GM12878 (cell line): ENCODE measurements around the gene TSKU. TPM values are rescaled to one million over a fixed set of nuclear protein-coding genes. Genes with fewer than 3 reads are reported as not detected.

Experiments
- ATAC-seq: fragments of 200-7000 bp; cut with Tn5 transposase; 3 replicates; pipeline ENCODE4 v1.9.1; 2020; ENCODE audit warnings: mild to moderate bottlenecking, moderate library complexity
- BruUV-seq: library from RNA; stranded (reverse); fragments of 400-500 nt; replicated peaks from 2 replicates; lab custom pipeline; 2021; lab: Mats Ljungman, UMichigan
- CTCF ChIA-PET: fragments of 300-600 bp; sonication (Branson Sonifier 250); formaldehyde crosslinking; extraction: SDS; loops from one replicate; lab custom pipeline; 2021; ENCODE audit warnings: inconsistent platforms; lab: Yijun Ruan, JAX
- POLR2A ChIA-PET: fragments of 350-600 bp; formaldehyde crosslinking; extraction: SDS; loops from one replicate; lab custom pipeline; 2021; ENCODE audit warnings: inconsistent platforms; lab: Charles Lee
- RAD21 ChIA-PET: fragments of 300-600 bp; sonication (Branson Sonifier 250); formaldehyde crosslinking; loops from one replicate; lab custom pipeline; 2023; ENCODE audit warnings: antibody characterized with exemption; ENCODE audit not compliant: unreplicated experiment; lab: Charles Lee
- SMC1A ChIA-PET: fragments of 300-600 bp; sonication (Branson Sonifier 250); formaldehyde crosslinking; loops from one replicate; lab custom pipeline; 2023; ENCODE audit not compliant: unreplicated experiment, uncharacterized antibody; lab: Charles Lee
- DNase-seq: peaks from one replicate; pipeline ENCODE4 v3.0.0-alpha.2; 2011; ENCODE audit warnings: low read depth, low spot score
- FAIRE-seq: peaks from 3 replicates; lab custom pipeline; 2011; peaks lifted over from hg19 to GRCh38; lab: Jason Lieb, UNC
- H2AFZ ChIP-seq: 2 replicates; pipeline ENCODE4 v1.6.0; 2011; ENCODE audit warnings: low read depth, low read length, control low read depth; ENCODE audit not compliant: control insufficient read depth
- H3K27ac ChIP-seq: 2 replicates; pipeline ENCODE4 v1.5.1; 2011; ENCODE audit warnings: control low read depth; ENCODE audit not compliant: control insufficient read depth, insufficient read depth
- H3K27me3 ChIP-seq, 2 experiments: replicated peaks in 1 of 2; 2 replicates each; pipeline versions ENCODE4 v1.6.0 to v1.6.1; 2011; ENCODE audit warnings: low read length in 1 of 2; ENCODE audit not compliant: control insufficient read depth in 2 of 2, insufficient read depth in 2 of 2
- H3K36me3 ChIP-seq, 2 experiments: 2 replicates each; pipeline ENCODE4 v1.5.1; 2011; ENCODE audit warnings: low read length in 1 of 2; ENCODE audit not compliant: control insufficient read depth in 2 of 2, insufficient read depth in 2 of 2
- H3K4me1 ChIP-seq: 2 replicates; pipeline ENCODE4 v1.6.1; 2011; ENCODE audit warnings: mild to moderate bottlenecking, low read length, moderate library complexity, mixed read lengths; ENCODE audit not compliant: control insufficient read depth, insufficient read depth
- H3K4me2 ChIP-seq: 2 replicates; pipeline ENCODE4 v1.6.0; 2011; ENCODE audit warnings: control low read depth; ENCODE audit not compliant: control insufficient read depth, insufficient read depth
- H3K4me3 ChIP-seq: fragments of 200-600 bp; sonication (generic); 2 replicates; pipeline ENCODE4 v1.5.1; 2016
- H3K79me2 ChIP-seq: 2 replicates; pipeline ENCODE4 v1.6.0; 2011; ENCODE audit warnings: low read length; ENCODE audit not compliant: control insufficient read depth, insufficient read depth
- H3K9ac ChIP-seq: 2 replicates; pipeline ENCODE4 v1.8.0; 2011; ENCODE audit warnings: low read length, control low read depth, mixed read lengths; ENCODE audit not compliant: control insufficient read depth, insufficient read depth
- H3K9me3 ChIP-seq: replicated peaks from 3 replicates; pipeline ENCODE4 v1.5.1; 2011; ENCODE audit warnings: mild to moderate bottlenecking, low read length; ENCODE audit not compliant: control insufficient read depth, insufficient read depth
- H4K20me1 ChIP-seq: 2 replicates; pipeline ENCODE4 v1.6.0; 2011; ENCODE audit not compliant: control insufficient read depth, insufficient read depth
- BCL3 ChIP-seq: IDR thresholded peaks from 2 replicates; pipeline ENCODE4 v1.6.1; 2011; ENCODE audit warnings: borderline replicate concordance, low read depth, mild to moderate bottlenecking, moderate library complexity, low read length; ENCODE audit not compliant: insufficient read depth, poor library complexity, severe bottlenecking
- HDAC2 ChIP-seq: fragments of 200-600 bp; sonication (generic); IDR thresholded peaks from 2 replicates; pipeline ENCODE4 v1.6.1; 2017
- HSF1 ChIP-seq: fragments of 150-350 bp; IDR thresholded peaks from 2 replicates; pipeline ENCODE4 v1.6.1; 2014; ENCODE audit warnings: mild to moderate bottlenecking, low read depth, low read length
- IRF4 ChIP-seq: IDR thresholded peaks from 2 replicates; pipeline ENCODE4 v1.6.1; 2011; ENCODE audit warnings: low read depth, low read length
- MXI1 ChIP-seq: fragments of 150-350 bp; IDR thresholded peaks from 2 replicates; pipeline ENCODE4 v1.6.1; 2011; ENCODE audit warnings: low read depth, mild to moderate bottlenecking, inconsistent platforms, low read length, improper control_type of control experiment
- NFYB ChIP-seq: IDR thresholded peaks from 2 replicates; pipeline ENCODE4 v1.6.1; 2011; ENCODE audit warnings: low read depth, mild to moderate bottlenecking, low read length, improper control_type of control experiment, moderate library complexity; ENCODE audit not compliant: insufficient read depth
- NRF1 ChIP-seq: conservative IDR thresholded peaks from 2 replicates; pipeline ENCODE4 v1.6.1; 2011; ENCODE audit warnings: mild to moderate bottlenecking, low read depth, low read length, improper control_type of control experiment
- PRDM15 ChIP-seq: fragments of 450-650 bp; formaldehyde crosslinking; IDR thresholded peaks from 2 replicates; pipeline ENCODE4 v1.4.0; 2020; ENCODE audit warnings: mild to moderate bottlenecking, moderate library complexity
- RAD21 ChIP-seq: IDR thresholded peaks from 2 replicates; pipeline ENCODE4 v1.6.1; 2011; ENCODE audit warnings: mild to moderate bottlenecking, low read depth, low read length, moderate library complexity; ENCODE audit not compliant: insufficient read depth
- TCF12 ChIP-seq: IDR thresholded peaks from 2 replicates; pipeline ENCODE4 v1.6.1; 2011; ENCODE audit warnings: low read depth, mild to moderate bottlenecking, low read length
- WRNIP1 ChIP-seq: IDR thresholded peaks from 2 replicates; pipeline ENCODE4 v1.6.1; 2011; ENCODE audit warnings: low read depth, low read length, improper control_type of control experiment, borderline replicate concordance
- ZNF687 ChIP-seq: fragments of 450-650 bp; IDR thresholded peaks from 2 replicates; pipeline ENCODE4 v1.6.1; 2017; ENCODE audit warnings: mild to moderate bottlenecking, moderate library complexity
- WGBS: methylation state at CpG from one replicate; pipeline ENCODE4 v1.1.6; 2016; ENCODE audit warnings: low lambda C conversion rate; ENCODE audit not compliant: insufficient replicate concordance, insufficient coverage; ENCODE audit errors: missing lambda C conversion rate; 5-methylcytosine and 5-hydroxymethylcytosine counted together
- in situ Hi-C: fragments of 300-500 bp; cut with MboI; formaldehyde crosslinking; loops from 9 replicates; pipeline ENCODE4 v1.14.3; 2018; ENCODE audit warnings: mixed read lengths
- intact Hi-C: fragments of 100-400 bp; cut with micrococcal nuclease; formaldehyde crosslinking; loops from one replicate; pipeline ENCODE4 v1.14.2; 2022; ENCODE audit not compliant: unreplicated experiment
- polyA plus RNA-seq, 11 experiments: library from polyadenylated mRNA; depleted of rRNA in 4 of 11; unstranded in 6 of 11; stranded (reverse) in 5 of 11; fragments of >200 nt; fragmentation: Nextera tagmentation in 4 of 11; fragmentation: Illumina TruSeq in 1 of 11; extraction: Ambion mirVana in 4 of 11; extraction: Trizol in 1 of 11; gene quantifications; 1 replicate in 1 of 11; 2 replicates in 10 of 11; pipeline versions ENCODE4 v1.2.1 to v1.2.3, GENCODE V29; 2011 to 2016; ENCODE audit warnings: inconsistent platforms in 2 of 11, missing spikeins in 2 of 11, low read depth in 1 of 11
- total RNA-seq, 4 experiments: library from RNA; depleted of rRNA in 3 of 4; stranded (reverse); fragments of >200 nt in 3 of 4; fragmentation: Illumina TruSeq in 1 of 4; extraction: Trizol in 1 of 4; gene quantifications; 2 replicates each; pipeline versions ENCODE4 v1.2.1 to v1.2.3, GENCODE V29; 2013 to 2021

The TSKU gene
- total and polyA plus RNA-seq, 10 of the 15 experiments (the other 5 are each of a cell fraction or from before 2014, with no cell fraction given) = 0.04 to 1.5 (median 0.62) TPM

GRCh38 chr11:76736266-76736665 is 46.9 kb upstream of the TSKU start:
- DNase-seq (no peak), FAIRE-seq (no peak), ATAC-seq (no peak)
- BruUV-seq = no TSS peak
- H3K79me2 ChIP-seq = no peaks in the 10 kb centered on the region
- WGBS = 12% methylated on average over 4 of the region's 4 CpGs
- H2AFZ ChIP-seq = no peak overlapping the region
- H3K4me2 ChIP-seq = no peak overlapping the region
- no peaks in the 10 kb centered on the region for H4K20me1 ChIP-seq
- no peak overlapping the region for H3K4me3 ChIP-seq
- H3K36me3 ChIP-seq = no peaks in the 10 kb centered on the region
- ChIA-PET SMC1A (no interaction called here), POLR2A (no interaction called here), RAD21 (no interaction called here), CTCF (interaction anchor here (0.5 to 3.0 kb wide), 4 partner anchors 13 to 204 kb away, joined by 3 to 36 read pairs (median 3); no protein-coding TSS in a partner anchor)
- no peak overlapping the region for H3K27ac ChIP-seq
- peaks cover 0 to 2% of the 10 kb centered on the region in 2 experiments; a peak in 2 of 4 replicates for H3K27me3 ChIP-seq
- H3K4me1 ChIP-seq = no peaks in the 10 kb centered on the region
- H3K9ac ChIP-seq = no peak overlapping the region
- in situ Hi-C loops = no loop called here
- no peaks in the 10 kb centered on the region for H3K9me3 ChIP-seq
- intact Hi-C loops = loop anchor here (10.0 kb wide), 2 partner anchors 309 to 369 kb away; partner anchors contain the start of gene OMP
- TF ChIP-seq IRF4 (no peak), TCF12 (no peak), BCL3 (no peak), HDAC2 (no peak), ZNF687 (no peak), NFYB (no peak), NRF1 (no peak), WRNIP1 (no peak), MXI1 (no peak), RAD21 (no peak), HSF1 (no peak), PRDM15 (CRISPR knock-in tag) (no peak)
